ENCODE results near the gene CCL1.

CCL1 gene

GRCh38 chr17:34363183-34363661 lies at the start of gene CCL1:
Gene CCL1 (minus strand): TSS chr17:34363233. CDS start chr17:34363161, 72 bp downstream.
- no peak for DNase-seq

- DNase-seq = no peak
Observed at GRCh38 chr17:34412534-34412933, 49.5 kb upstream of the CCL1 start.

GRCh38 chr17:34411646-34412421 lies 48.8 kb upstream of the CCL1 start:
- no peak for DNase-seq

- no peak for DNase-seq
Observed at GRCh38 chr17:34409352-34409751, 46.3 kb upstream of the CCL1 start.

- no peak for DNase-seq
Observed at GRCh38 chr17:34408439-34408838, 45.4 kb upstream of the CCL1 start.

GRCh38 chr17:34406226-34406625 lies 43.2 kb upstream of the CCL1 start:
- no peak for DNase-seq

- no peak for DNase-seq
Observed at GRCh38 chr17:34403006-34403405, 40.0 kb upstream of the CCL1 start.

GRCh38 chr17:34401165-34401564 lies 38.1 kb upstream of the CCL1 start:
- DNase-seq = no peak

GRCh38 chr17:34400301-34400931 lies 37.4 kb upstream of the CCL1 start:
- DNase-seq = no peak

GRCh38 chr17:34399725-34400124 lies 36.7 kb upstream of the CCL1 start:
- DNase-seq = no peak

- DNase-seq = no peak
Observed at GRCh38 chr17:34398990-34399389, 36.0 kb upstream of the CCL1 start.

GRCh38 chr17:34397265-34397664 lies 34.2 kb upstream of the CCL1 start:
- DNase-seq = no peak

GRCh38 chr17:34393401-34393800 lies 30.4 kb upstream of the CCL1 start:
- DNase-seq = no peak

- DNase-seq = no peak
Observed at GRCh38 chr17:34391241-34391640, 28.2 kb upstream of the CCL1 start.

GRCh38 chr17:34390649-34391048 lies 27.6 kb upstream of the CCL1 start:
- DNase-seq = no peak

- no peak for DNase-seq
Observed at GRCh38 chr17:34389126-34389750, 26.2 kb upstream of the CCL1 start.

- no peak for DNase-seq
Observed at GRCh38 chr17:34387566-34387965, 24.5 kb upstream of the CCL1 start.

GRCh38 chr17:34386697-34387550 lies 23.9 kb upstream of the CCL1 start:
- DNase-seq = no peak

- DNase-seq = no peak
Observed at GRCh38 chr17:34386343-34386696, 23.3 kb upstream of the CCL1 start.

GRCh38 chr17:34384822-34385605 lies 22.0 kb upstream of the CCL1 start:
- DNase-seq = no peak

- DNase-seq = no peak
Observed at GRCh38 chr17:34384271-34384670, 21.2 kb upstream of the CCL1 start.

- DNase-seq = no peak
Observed at GRCh38 chr17:34383216-34383615, 20.2 kb upstream of the CCL1 start.
